SHP77 treated with DMSO at 0.1 percent for 48 hours (cell line): ENCODE measurements around the gene KCNQ5.

Experiments used
- DNase-seq: peaks from one replicate; lab custom pipeline; 2025; lab: John Stamatoyannopoulos, UW

Gene KCNQ5

GRCh38 chr6:73003302-73003701 lies 381.4 kb downstream of the KCNQ5 start:
- no peak for DNase-seq

GRCh38 chr6:73004231-73004630 lies 382.4 kb downstream of the KCNQ5 start:
- DNase-seq: no peak

- no peak for DNase-seq
Measured at GRCh38 chr6:73004861-73005260, 383.0 kb downstream of the KCNQ5 start.

DNA sequence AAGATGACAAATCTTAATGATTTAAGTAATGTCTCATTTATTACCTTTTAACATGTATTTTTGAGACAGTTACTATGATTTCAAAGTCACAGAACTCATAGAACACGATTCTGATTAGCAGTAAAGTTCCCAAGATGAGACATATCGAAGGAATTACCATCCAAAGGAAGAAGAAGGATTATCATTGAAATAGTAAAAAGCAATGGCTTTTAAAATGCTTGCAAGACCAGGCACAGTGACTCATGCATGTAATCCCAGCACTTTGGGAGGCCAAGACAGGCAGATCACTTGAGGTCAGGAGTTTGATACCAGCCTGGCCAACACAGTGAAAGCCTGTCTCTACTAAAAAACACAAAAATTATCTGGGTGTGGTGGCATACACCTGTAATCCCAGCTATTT lies 384.3 kb downstream of the KCNQ5 start:
- DNase-seq: no peak

GRCh38 chr6:73011945-73012344 lies 390.1 kb downstream of the KCNQ5 start:
- no peak for DNase-seq

DNA sequence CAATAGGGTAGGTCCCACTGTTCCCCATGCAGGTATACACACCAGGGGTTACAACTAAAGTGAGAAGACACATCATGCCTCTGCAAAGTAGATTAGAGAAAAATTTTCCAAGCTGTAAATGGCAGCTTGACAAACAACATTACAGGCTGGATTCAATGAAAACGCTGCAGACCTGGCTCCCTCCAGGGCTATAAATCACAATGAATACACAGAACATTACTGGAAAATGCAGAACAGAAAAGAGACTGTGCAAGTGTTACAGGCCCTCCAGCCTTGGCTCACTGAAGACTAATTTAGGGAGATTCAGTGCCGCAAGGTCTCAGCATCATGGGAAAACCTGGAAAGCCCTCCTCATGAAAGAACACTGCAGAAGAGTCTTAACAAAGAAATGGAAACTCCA lies 395.6 kb downstream of the KCNQ5 start:
- DNase-seq: peak; percentile 19

DNA sequence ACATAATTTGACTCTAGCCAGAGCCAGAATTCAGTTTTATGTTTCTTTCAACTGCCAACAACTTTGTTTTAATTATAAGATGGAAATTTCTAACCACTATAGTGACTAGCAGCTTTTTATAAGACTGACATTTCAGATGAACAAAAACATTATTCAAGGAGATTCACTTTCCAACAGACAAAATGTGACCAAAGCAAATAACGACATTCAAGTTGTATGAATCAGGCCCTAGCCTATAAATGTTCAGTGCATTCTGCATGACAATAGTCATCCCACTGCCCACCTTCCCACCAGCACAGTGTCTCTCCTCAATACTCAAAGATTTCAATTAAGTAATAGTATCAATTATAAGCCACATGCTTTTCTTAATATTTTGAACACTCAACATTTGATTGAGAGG lies 402.7 kb downstream of the KCNQ5 start:
- DNase-seq: no peak

- DNase-seq: no peak
Measured at GRCh38 chr6:73027691-73028090, 405.8 kb downstream of the KCNQ5 start.

GRCh38 chr6:73028124-73028766 lies 406.4 kb downstream of the KCNQ5 start:
- no peak for DNase-seq

DNA sequence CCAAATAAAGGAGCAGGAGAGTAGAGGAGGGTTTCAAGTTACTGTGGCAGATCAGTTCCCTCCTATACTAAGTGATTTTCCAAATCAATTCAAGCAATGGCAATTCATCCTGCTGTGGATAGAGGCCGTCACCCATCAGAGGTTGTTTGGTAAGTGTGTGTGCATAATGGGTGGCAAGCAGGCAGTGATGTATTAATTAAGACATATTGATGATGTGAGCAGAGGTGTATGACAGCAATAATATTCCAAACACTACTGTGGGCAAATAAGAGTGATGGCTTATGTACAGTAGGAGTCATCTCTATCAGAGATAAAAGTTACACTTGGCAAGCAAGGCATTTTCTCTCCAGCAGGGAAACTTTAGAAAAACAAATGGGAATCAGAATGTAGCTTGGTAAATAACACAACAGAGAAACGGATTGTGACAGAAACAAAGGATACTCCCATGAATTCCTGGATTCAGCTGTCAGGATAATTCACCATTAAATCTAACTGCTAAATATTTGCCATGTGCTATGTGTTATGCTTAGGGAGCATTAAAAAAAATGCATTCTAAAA lies 407.1 kb downstream of the KCNQ5 start:
- DNase-seq: no peak

- DNase-seq: no peak
Measured at GRCh38 chr6:73030257-73030656, 408.4 kb downstream of the KCNQ5 start.

- DNase-seq: no peak
Measured at GRCh38 chr6:73030791-73031782, 409.2 kb downstream of the KCNQ5 start.

- DNase-seq: no peak
Measured at GRCh38 chr6:73032586-73032985, 410.7 kb downstream of the KCNQ5 start.

- no peak for DNase-seq
Measured at GRCh38 chr6:73036689-73037088, 414.8 kb downstream of the KCNQ5 start.

DNA sequence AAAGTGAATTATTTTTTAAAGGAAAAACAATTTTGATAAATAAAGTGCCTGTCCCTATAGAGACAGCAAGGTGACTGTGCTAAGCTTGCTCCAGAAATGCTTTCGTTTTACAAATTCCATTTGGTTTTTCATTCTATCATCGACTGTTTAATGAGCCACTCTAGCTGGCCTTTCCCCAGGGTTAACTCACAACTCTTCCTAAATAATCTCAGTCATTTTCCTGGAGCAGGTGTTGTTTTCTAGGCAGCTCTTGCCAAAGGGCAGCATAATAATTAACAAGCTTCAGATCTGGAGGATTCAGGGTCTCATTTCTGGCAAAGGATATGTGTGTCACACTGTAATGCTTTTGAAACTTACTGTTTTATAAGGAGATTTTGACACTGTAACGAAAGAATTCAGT lies 419.2 kb downstream of the KCNQ5 start:
- DNase-seq: no peak

DNA sequence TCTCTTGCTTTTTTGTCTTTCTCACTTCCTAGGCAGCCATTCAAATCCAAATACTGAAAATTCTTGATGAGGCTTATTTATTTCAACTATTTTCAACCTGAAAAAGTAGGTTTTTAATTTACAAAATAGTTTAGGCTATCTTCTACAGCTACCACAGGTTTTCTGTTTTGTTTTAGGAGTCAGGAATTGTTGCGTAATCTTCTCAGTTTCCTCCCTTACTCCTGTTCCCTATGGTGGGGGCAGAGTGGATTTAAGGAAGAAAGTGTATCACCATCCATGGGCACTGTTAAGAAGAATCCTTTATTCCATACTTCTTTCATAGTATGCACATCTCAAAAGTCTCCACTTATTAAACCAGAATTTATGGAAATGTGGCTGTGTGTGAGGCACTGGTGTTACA lies 421.0 kb downstream of the KCNQ5 start:
- DNase-seq: no peak

DNA sequence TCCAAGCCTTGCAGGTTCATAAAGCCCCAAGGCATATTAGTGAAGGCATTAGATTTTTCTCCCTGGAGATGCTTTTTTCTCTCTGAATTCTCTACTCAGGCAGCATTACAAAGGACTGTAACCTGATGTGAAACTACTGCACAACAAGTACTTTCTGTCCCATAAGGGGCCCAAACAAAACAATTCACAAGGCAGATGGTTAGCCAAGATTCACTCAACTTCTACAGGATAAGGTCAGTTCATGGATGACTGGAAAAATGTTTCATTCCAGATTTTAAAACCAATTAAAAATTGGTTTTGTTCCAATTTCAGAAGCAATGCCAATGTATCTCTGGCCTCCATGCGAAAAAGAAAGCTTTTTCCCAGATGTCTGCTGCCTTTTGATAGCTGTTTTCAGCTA lies 421.6 kb downstream of the KCNQ5 start:
- DNase-seq: no peak

- DNase-seq: no peak
Measured at GRCh38 chr6:73045609-73046008, 423.7 kb downstream of the KCNQ5 start.

DNA sequence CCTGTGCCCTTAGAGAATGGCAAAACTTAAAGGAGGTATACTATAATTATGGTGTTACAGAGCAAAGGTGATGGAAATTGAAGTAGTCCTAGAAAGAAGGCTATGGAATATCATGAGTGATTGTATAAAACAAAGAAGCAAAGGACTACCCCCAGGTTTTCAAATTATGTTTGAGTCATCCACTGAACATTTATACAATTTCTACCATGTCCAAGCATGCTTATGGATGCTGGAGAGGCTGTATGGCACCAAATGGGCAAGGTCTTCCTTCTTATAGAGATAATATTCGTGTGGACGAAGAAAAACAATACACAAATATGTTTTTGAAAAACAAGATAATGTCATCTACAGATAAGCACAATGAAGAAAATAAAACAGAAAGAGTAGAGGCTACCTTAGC lies 425.9 kb downstream of the KCNQ5 start:
- no peak for DNase-seq

DNA sequence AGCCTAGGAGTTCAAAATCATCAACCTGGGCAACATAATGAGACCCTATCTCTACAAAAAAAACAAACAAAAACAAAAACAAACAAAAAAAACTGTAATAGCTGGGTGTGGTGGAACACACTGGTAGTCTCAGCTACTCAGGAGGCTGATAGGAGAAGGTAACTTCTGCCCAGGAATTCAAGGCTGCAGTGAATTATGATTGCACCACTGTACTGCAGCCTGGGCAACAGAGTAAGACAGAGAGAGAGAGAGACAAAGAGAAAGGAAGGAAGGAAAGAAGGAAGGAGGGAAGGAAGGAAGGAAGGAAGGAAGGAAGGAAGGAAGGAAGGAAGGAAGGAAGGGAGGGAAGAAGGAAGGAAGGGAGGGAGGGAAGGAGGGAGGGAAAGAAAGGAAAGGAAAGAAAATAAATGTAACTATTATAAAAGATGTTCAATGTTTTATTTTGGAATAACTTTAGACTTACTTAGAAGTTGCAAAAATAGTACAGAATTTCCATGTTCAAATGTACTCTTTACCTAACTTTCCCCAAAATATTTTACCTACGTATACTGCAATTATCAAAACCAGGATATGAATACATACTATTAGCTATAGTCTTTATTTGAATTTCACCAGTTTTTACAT lies 428.2 kb downstream of the KCNQ5 start:
- DNase-seq: no peak

DNA sequence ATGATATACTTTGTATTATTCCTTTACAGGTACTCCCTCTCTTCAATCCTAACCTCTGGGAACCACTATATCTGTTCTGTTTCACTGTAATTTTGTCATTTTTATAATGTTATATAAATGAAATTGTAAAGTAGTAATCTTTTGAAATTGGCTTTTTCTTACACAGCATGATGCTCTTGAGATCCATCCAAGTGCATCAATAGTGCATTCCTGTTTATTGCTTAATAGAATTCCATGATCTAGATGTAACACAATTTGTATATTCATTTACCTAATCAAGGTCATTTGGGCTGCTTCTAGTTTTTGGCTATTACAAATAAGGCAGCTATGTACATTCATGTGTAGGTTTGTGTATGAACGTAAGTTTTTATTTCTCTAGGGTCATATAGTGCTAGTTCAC lies 428.8 kb downstream of the KCNQ5 start:
- no peak for DNase-seq

- DNase-seq: no peak
Measured at GRCh38 chr6:73051147-73051546, 429.3 kb downstream of the KCNQ5 start.

DNA sequence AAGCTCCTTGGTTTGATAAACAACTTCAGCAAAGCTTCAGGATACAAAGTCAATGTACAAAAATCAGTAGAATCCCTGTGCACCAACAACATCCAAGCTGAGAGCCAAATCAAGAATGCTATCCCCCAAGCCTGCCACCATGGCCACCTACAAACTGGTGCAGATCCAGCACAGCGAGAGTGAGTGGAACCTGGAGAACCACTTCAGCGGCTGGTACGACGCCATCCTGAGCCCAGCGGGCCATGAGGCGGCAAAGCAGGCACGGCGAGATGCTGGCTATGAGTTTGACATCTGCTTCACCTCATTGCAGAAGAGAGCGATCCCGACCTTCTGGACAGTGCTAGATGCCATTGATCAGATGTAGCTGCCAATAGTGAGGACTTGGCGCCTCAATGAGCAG lies 433.1 kb downstream of the KCNQ5 start:
- DNase-seq: no peak
